HG02885 (cell line): Measurements from ENCODE around the gene MARCHF6.
"Not testable (repeated sequence)": the region's sequence is repeated elsewhere in the genome, so short reads cannot be mapped to it uniquely, and the experiment has no call there.

Source experiments
- ATAC-seq: cut with Tn5 transposase; IDR thresholded peaks from one replicate; pipeline ENCODE4 v1.9.1; 2021; ENCODE audit warnings: mild to moderate bottlenecking; ENCODE audit not compliant: unreplicated experiment, poor library complexity

Gene MARCHF6

GRCh38 chr5:10344461-10345106 is 8.9 kb upstream of the MARCHF6 start:
- ATAC-seq, result not testable (repeated sequence)

- ATAC-seq, result no peak
Measured at GRCh38 chr5:10348258-10348657, 5.2 kb upstream of the MARCHF6 start.

GRCh38 chr5:10351199-10351905 is 2.1 kb upstream of the MARCHF6 start:
- no peak for ATAC-seq

GRCh38 chr5:10351919-10352318 is 1.6 kb upstream of the MARCHF6 start:
- ATAC-seq, result no peak

GRCh38 chr5:10352430-10353240 is 860 bp upstream of the MARCHF6 start:
- peak; percentile 17 for ATAC-seq

GRCh38 chr5:10354048-10354872 is 765 bp downstream of the MARCHF6 start:
- ATAC-seq, result peak; percentile 28

GRCh38 chr5:10355071-10355889 is 1.8 kb downstream of the MARCHF6 start:
- ATAC-seq, result no peak

- ATAC-seq, result no peak
Measured at GRCh38 chr5:10358999-10359398, 5.5 kb downstream of the MARCHF6 start.

- no peak for ATAC-seq
Measured at GRCh38 chr5:10360686-10361085, 7.2 kb downstream of the MARCHF6 start.

- no peak for ATAC-seq
Measured at GRCh38 chr5:10363519-10364185, 10.2 kb downstream of the MARCHF6 start.

GRCh38 chr5:10364186-10364689 is 10.7 kb downstream of the MARCHF6 start:
- ATAC-seq, result no peak

- ATAC-seq, result no peak
Measured at GRCh38 chr5:10365782-10366181, 12.3 kb downstream of the MARCHF6 start.

- ATAC-seq, result no peak
Measured at GRCh38 chr5:10366310-10367272, 13.1 kb downstream of the MARCHF6 start.

GRCh38 chr5:10367579-10367978 is 14.1 kb downstream of the MARCHF6 start:
- ATAC-seq, result no peak

- no peak for ATAC-seq
Measured at GRCh38 chr5:10370931-10371330, 17.4 kb downstream of the MARCHF6 start.

- ATAC-seq, result not testable (repeated sequence)
Measured at GRCh38 chr5:10371369-10371768, 17.9 kb downstream of the MARCHF6 start.
